Measurements from ENCODE around the gene SPECC1.
A peak's percentile ranks its signal among the peaks of the same experiment; 100 is the strongest.

The SPECC1 gene

DNA sequence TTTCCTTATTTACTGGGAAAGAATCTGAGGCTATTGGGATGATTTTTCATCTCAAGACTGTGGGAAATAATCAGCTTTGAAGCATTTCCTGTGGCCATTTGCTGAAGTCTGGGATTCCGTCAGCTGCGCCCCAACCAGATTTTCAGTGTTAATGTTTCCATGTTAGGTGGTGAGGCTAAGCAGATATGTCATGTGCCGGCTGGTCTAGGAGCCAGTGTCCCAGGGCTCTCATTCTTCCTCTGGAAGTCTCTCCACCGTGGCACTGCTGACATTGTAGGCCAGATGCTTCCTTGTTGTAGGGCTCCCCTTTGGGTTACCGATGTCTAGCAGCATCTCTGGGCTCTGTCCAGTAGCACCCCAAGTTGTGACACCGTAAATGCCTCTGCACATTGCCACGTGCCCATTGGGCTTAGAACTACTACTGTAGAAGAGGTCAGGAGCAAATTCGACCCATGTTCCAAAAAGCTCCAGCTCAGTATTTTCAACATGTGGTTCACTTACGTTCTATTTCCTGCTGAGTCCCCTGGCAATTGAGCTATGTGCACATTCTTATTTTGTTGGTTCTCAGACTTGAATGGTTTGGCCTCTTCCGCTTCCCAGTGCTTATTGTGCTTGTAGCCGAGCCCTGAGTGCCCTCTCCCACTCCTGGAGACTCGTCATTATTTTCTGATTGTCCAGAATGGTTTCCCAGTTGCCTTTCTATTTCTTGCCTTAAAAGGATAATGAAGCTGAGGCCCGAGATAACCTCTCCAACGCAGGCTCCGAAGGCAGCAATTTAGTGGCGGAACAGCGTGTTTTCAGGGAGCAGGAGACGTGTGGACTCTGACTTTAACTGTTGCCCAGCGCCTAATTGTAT is 82.2 kb downstream of the SPECC1 start:
- ChIA-PET POLR2A (ENCODE audit: low non-redundant PET) (no interaction called here), CTCF (interaction anchor here (0.5 kb wide), 1 partner anchor 1006 kb away, joined by 3 read pairs; no protein-coding TSS in a partner anchor)
- TF ChIP-seq, protein P1, sequence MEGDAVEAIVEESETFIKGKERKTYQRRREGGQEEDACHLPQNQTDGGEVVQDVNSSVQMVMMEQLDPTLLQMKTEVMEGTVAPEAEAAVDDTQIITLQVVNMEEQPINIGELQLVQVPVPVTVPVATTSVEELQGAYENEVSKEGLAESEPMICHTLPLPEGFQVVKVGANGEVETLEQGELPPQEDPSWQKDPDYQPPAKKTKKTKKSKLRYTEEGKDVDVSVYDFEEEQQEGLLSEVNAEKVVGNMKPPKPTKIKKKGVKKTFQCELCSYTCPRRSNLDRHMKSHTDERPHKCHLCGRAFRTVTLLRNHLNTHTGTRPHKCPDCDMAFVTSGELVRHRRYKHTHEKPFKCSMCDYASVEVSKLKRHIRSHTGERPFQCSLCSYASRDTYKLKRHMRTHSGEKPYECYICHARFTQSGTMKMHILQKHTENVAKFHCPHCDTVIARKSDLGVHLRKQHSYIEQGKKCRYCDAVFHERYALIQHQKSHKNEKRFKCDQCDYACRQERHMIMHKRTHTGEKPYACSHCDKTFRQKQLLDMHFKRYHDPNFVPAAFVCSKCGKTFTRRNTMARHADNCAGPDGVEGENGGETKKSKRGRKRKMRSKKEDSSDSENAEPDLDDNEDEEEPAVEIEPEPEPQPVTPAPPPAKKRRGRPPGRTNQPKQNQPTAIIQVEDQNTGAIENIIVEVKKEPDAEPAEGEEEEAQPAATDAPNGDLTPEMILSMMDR (conservative IDR thresholded peaks at IDR 0.05; ENCODE audit: low read depth), result no peak
- H3K27ac ChIP-seq, result no peak overlapping the region
- DNase-seq (ENCODE audit: low spot score), result no peak

DNA sequence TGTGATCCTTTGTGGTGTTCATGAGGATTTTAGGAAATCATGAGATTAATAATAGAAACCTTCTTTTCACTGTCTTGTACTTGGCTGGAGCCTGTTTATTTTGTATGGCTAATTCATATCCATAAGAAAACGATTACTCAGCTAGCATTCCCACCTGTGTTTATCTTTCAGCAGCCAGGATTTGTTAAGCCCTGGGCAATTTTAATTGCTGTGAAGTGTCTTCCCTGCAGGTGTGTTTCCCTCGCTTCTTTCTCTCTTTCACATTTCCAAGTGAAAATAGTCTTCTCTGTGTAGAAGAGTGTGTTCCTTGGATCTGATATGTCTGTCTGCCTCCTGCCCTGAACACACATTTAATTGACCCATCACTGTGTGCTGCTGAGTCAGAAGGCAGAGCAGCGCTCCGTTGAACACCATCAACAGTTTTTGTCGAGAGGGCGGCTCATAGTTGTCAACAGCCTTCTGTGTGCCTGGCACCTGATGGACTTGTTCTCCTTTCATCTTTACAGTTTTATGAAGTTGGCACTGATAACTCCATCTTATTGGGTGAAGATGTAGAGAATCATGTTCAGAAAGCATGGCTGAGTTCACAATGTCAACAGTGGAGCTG is 83.2 kb downstream of the SPECC1 start:
- POLR2A ChIA-PET (ENCODE audit: low non-redundant PET), result no interaction called here
- CTCF ChIA-PET, result no interaction called here
- DNase-seq (ENCODE audit: low spot score), result no peak
- H3K27ac ChIP-seq, result no peak overlapping the region
- TF ChIP-seq, protein P1 (conservative IDR thresholded peaks at IDR 0.05; ENCODE audit: low read depth), result no peak

DNA sequence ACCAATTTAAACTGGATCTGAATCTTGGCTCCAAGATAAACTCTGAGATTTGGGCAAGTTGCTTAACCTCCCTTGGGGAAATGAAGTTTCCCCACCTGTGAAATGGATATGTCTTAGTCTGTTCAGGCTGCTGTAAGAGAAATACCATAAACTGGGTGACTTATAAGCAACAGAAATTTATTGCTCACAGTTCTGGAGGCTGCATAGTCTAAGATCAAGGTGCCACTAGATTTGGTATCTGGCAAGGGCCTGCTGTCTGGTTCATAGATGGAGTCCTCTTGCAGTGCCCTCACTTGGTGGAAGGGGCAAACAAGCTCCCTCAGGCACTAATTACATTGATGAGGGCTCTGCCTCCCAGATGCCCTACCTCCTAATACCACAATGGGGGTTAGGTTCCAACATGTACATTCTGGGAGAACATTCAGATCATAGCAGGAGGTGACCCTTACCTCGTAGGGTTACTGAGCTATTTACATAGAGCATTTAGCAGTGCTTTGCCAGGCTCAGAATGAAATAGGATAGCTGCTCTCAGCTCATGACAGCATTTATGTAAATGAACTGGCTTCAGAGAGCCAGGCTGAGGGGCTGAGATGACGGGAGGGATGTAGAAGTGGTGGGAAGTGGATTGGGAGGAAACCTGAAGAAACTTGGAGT is 83.9 kb downstream of the SPECC1 start:
- TF ChIP-seq, protein P1 (conservative IDR thresholded peaks at IDR 0.05; ENCODE audit: low read depth), result no peak
- CTCF ChIA-PET, result no interaction called here
- no peak overlapping the region for H3K27ac ChIP-seq

DNA sequence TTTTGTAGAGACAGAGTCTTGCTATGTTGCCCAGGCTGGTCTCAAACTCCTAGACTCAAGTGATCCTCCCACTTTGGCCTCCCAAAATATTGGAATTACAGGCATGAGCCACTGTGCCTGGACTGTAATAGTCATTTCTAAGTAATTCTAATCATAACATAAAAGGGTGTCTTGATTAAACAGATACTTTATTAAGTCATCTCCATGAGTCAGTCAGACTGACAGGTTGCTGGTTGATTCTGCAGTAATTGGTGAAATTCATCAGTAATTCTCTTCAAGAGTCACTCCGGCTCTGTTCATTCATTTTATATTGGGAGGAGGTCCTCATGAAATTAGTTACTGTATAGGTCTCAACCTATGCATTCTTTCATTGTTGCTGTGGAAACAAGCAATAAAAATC is 85.6 kb downstream of the SPECC1 start:
- no peak for DNase-seq (ENCODE audit: low spot score)
- TF ChIP-seq, protein P1 (conservative IDR thresholded peaks at IDR 0.05; ENCODE audit: low read depth), result no peak
- ChIA-PET CTCF (no interaction called here), POLR2A (ENCODE audit: low non-redundant PET) (no interaction called here)
- H3K27ac ChIP-seq, result no peak overlapping the region

More for the DNA sequence above, 83.9 kb downstream of the SPECC1 start:
- POLR2A ChIA-PET (ENCODE audit: low non-redundant PET), result no interaction called here
- no peak for DNase-seq (ENCODE audit: low spot score)

DNA sequence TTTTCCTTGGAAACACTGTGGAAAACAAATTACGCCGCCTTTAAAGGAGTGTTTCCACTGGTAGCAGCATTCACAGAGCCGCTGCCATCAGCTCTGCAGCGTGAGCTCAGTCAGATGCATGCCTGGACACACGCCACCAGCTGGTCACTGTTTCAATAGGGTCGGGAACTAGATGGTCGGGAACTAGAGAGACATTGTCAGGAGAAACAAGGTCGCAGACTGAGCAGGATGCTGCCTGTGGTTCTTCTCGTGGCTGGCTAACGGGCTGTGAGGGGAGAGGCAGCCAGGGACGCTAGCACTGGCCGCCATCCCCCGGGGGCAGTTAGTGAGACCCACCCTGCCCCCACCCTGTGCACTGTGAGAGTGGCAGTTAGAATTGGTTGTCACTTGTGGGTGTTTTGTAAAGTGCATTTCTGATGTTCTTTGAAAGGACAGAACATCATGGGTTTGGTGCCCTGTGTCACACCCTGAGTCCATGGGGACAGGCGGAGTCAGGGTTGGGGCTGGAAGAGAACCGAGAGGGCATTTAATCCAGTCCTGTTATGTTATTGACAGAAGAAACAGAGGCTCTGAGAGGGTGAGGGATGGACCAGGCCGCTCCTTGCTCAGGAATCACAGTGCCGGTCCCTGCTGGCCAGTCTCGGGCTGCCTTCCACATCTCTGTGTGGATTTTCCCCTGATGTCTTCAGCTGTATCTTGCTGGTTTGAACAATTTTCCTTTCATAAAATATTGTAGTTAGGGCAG is 86.3 kb downstream of the SPECC1 start:
- peak; percentile 17 for DNase-seq (ENCODE audit: low spot score)
- TF ChIP-seq, protein P1 (conservative IDR thresholded peaks at IDR 0.05; ENCODE audit: low read depth), result no peak
- CTCF ChIA-PET, result no interaction called here
- H3K27ac ChIP-seq, result no peak overlapping the region
- POLR2A ChIA-PET (ENCODE audit: low non-redundant PET), result no interaction called here

DNA sequence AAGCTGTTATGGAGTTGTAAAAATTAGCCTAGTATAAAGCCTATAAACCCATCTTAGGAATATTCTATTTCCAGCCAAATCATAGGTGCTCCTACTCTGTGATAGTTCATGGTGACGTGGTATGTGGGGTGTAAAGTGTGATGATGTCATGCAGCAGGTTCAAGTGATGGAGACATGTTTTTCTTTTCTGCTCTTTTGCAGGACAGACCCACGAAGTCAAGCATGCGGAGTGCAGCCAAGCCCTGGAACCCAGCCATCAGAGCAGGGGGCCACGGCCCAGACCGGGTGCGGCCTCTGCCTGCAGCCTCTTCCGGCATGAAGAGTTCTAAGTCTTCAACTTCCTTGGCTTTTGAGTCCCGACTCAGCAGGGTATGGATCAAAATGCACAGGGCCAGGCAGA is 87.3 kb downstream of the SPECC1 start:
- POLR2A ChIA-PET (ENCODE audit: low non-redundant PET), result no interaction called here
- CTCF ChIA-PET, result no interaction called here
- no peak overlapping the region for H3K27ac ChIP-seq
- TF ChIP-seq, protein P1 (conservative IDR thresholded peaks at IDR 0.05; ENCODE audit: low read depth), result no peak
- no peak for DNase-seq (ENCODE audit: low spot score)

All from RWPE1 (cell line).